HEK293 (cell line): ENCODE measurements around the gene CPNE4.

ENCODE experiments used
- CTCF ChIA-PET: fragments of 350-600 bp; formaldehyde crosslinking; extraction: SDS; loops from one replicate; lab custom pipeline; 2021; ENCODE audit warnings: antibody characterized with exemption; lab: Yijun Ruan, JAX
- POLR2A ChIA-PET: fragments of 300-600 bp; formaldehyde crosslinking; extraction: SDS; loops from one replicate; lab custom pipeline; 2020; ENCODE audit warnings: antibody characterized with exemption, inconsistent platforms; lab: Yijun Ruan, JAX
- H3K27ac ChIP-seq: fragments of 200-500 bp; sonication (Bioruptor generic); 2 replicates; pipeline ENCODE4 v1.5.1; 2014; ENCODE audit warnings: low read depth, low read length, control low read depth, inconsistent platforms; ENCODE audit errors: extremely low read depth
- H3K36me3 ChIP-seq, 2 experiments: fragments of 200-500 bp in 1 of 2; sonication (Bioruptor generic) in 1 of 2; 1 replicate in 1 of 2; 2 replicates in 1 of 2; pipeline ENCODE4 v1.5.1; 2014 to 2017; ENCODE audit warnings: inconsistent platforms in 2 of 2, low read length in 2 of 2; ENCODE audit not compliant: control insufficient read depth in 2 of 2, insufficient read depth in 1 of 2
- H3K4me1 ChIP-seq: fragments of 200-500 bp; sonication (Bioruptor generic); 2 replicates; pipeline ENCODE4 v1.5.1; 2014; ENCODE audit warnings: mild to moderate bottlenecking, low read length, inconsistent platforms; ENCODE audit not compliant: control insufficient read depth, insufficient read depth
- H3K4me3 ChIP-seq: 2 replicates; pipeline ENCODE4 v1.5.1; 2011; ENCODE audit warnings: low read depth, mild to moderate bottlenecking, control low read depth, low read length, moderate library complexity
- H3K9me3 ChIP-seq: fragments of 200-500 bp; sonication (Bioruptor generic); 2 replicates; pipeline ENCODE4 v1.5.1; 2014; ENCODE audit warnings: low read depth, low read length, inconsistent platforms; ENCODE audit not compliant: control insufficient read depth, insufficient read depth
- EGR2 ChIP-seq: fragments of 450-650 bp; formaldehyde crosslinking; IDR thresholded peaks from 2 replicates; pipeline ENCODE4 v1.5.1; 2016; ENCODE audit warnings: low read depth, missing biosample characterization, missing genetic modification characterization
- GFI1B ChIP-seq: fragments of 450-650 bp; formaldehyde crosslinking; IDR thresholded peaks from 2 replicates; pipeline ENCODE4 v1.5.1; 2016; ENCODE audit warnings: missing biosample characterization, missing genetic modification characterization
- KLF10 ChIP-seq: fragments of 450-650 bp; IDR thresholded peaks from 2 replicates; pipeline ENCODE4 v1.5.1; 2018; ENCODE audit warnings: missing biosample characterization, mild to moderate bottlenecking, missing genetic modification characterization
- KLF17 ChIP-seq: fragments of 450-650 bp; formaldehyde crosslinking; IDR thresholded peaks from 2 replicates; pipeline ENCODE4 v1.5.1; 2016; ENCODE audit warnings: missing biosample characterization, missing genetic modification characterization
- KLF8 ChIP-seq: fragments of 450-650 bp; formaldehyde crosslinking; IDR thresholded peaks from 2 replicates; pipeline ENCODE4 v1.5.1; 2016; ENCODE audit warnings: missing biosample characterization, missing genetic modification characterization
- MEIS1 ChIP-seq: sonication (generic); formaldehyde crosslinking; IDR thresholded peaks from 2 replicates; pipeline ENCODE4 v1.8.1; 2022; ENCODE audit warnings: missing genetic modification reagents, mild to moderate bottlenecking, borderline replicate concordance
- MYNN ChIP-seq: fragments of 450-650 bp; formaldehyde crosslinking; IDR thresholded peaks from 2 replicates; pipeline ENCODE4 v1.5.1; 2016; ENCODE audit warnings: missing biosample characterization, missing genetic modification characterization, borderline replicate concordance
- SCRT1 ChIP-seq: fragments of 450-650 bp; formaldehyde crosslinking; IDR thresholded peaks from 2 replicates; pipeline ENCODE4 v1.5.1; 2016; ENCODE audit warnings: missing biosample characterization, missing genetic modification characterization, borderline replicate concordance
- SP2 ChIP-seq: fragments of 450-650 bp; formaldehyde crosslinking; IDR thresholded peaks from 2 replicates; pipeline ENCODE4 v1.5.1; 2016; ENCODE audit warnings: missing biosample characterization, missing genetic modification characterization
- TSHZ1 ChIP-seq: fragments of 450-650 bp; formaldehyde crosslinking; IDR thresholded peaks from 2 replicates; pipeline ENCODE4 v1.5.1; 2016; ENCODE audit warnings: missing biosample characterization, missing genetic modification characterization, borderline replicate concordance
- ZBTB49 ChIP-seq: fragments of 450-650 bp; formaldehyde crosslinking; IDR thresholded peaks from 2 replicates; pipeline ENCODE4 v1.5.1; 2016; ENCODE audit warnings: missing biosample characterization, missing genetic modification characterization, low read depth
- ZNF133 ChIP-seq: fragments of 450-650 bp; formaldehyde crosslinking; IDR thresholded peaks from 2 replicates; pipeline ENCODE4 v1.5.1; 2016; ENCODE audit warnings: missing biosample characterization, missing genetic modification characterization
- ZNF146 ChIP-seq: fragments of 450-650 bp; formaldehyde crosslinking; IDR thresholded peaks from 2 replicates; pipeline ENCODE4 v1.5.1; 2016; ENCODE audit warnings: missing biosample characterization, missing genetic modification characterization
- ZNF202 ChIP-seq: fragments of 450-650 bp; formaldehyde crosslinking; IDR thresholded peaks from 2 replicates; pipeline ENCODE4 v1.5.1; 2016; ENCODE audit warnings: missing biosample characterization, missing genetic modification characterization, borderline replicate concordance
- ZNF223 ChIP-seq: fragments of 450-650 bp; formaldehyde crosslinking; IDR thresholded peaks from 2 replicates; pipeline ENCODE4 v1.5.1; 2016; ENCODE audit warnings: missing biosample characterization, missing genetic modification characterization
- ZNF266 ChIP-seq: fragments of 450-650 bp; formaldehyde crosslinking; IDR thresholded peaks from 2 replicates; pipeline ENCODE4 v1.5.1; 2016; ENCODE audit warnings: missing biosample characterization, missing genetic modification characterization, low read depth
- ZNF426 ChIP-seq: fragments of 450-650 bp; formaldehyde crosslinking; IDR thresholded peaks from 2 replicates; pipeline ENCODE4 v1.5.1; 2017; ENCODE audit warnings: missing biosample characterization, missing genetic modification characterization, mild to moderate bottlenecking, inconsistent platforms, moderate library complexity
- ZNF544 ChIP-seq: fragments of 450-650 bp; formaldehyde crosslinking; IDR thresholded peaks from 2 replicates; pipeline ENCODE4 v1.5.0; 2017; ENCODE audit warnings: missing biosample characterization, missing genetic modification characterization
- ZNF571 ChIP-seq: fragments of 450-650 bp; formaldehyde crosslinking; IDR thresholded peaks from 2 replicates; pipeline ENCODE4 v1.5.0; 2017; ENCODE audit warnings: missing biosample characterization, missing genetic modification characterization
- ZNF610 ChIP-seq: fragments of 450-650 bp; formaldehyde crosslinking; IDR thresholded peaks from 2 replicates; pipeline ENCODE4 v1.5.1; 2016; ENCODE audit warnings: missing biosample characterization, missing genetic modification characterization, borderline replicate concordance
- ZNF629 ChIP-seq: fragments of 450-650 bp; formaldehyde crosslinking; IDR thresholded peaks from 2 replicates; pipeline ENCODE4 v1.5.1; 2017; ENCODE audit warnings: missing biosample characterization, missing genetic modification characterization
- ZNF660 ChIP-seq: fragments of 450-650 bp; IDR thresholded peaks from 2 replicates; pipeline ENCODE4 v1.5.1; 2018; ENCODE audit warnings: missing biosample characterization, mild to moderate bottlenecking, missing genetic modification characterization
- ZNF701 ChIP-seq: fragments of 450-650 bp; formaldehyde crosslinking; IDR thresholded peaks from 2 replicates; pipeline ENCODE4 v1.5.1; 2016; ENCODE audit warnings: missing biosample characterization, missing genetic modification characterization
- ZSCAN4 ChIP-seq: fragments of 450-650 bp; formaldehyde crosslinking; IDR thresholded peaks from 2 replicates; pipeline ENCODE4 v1.5.1; 2017; ENCODE audit warnings: missing biosample characterization, missing genetic modification characterization
- ZXDB ChIP-seq: fragments of 450-650 bp; formaldehyde crosslinking; IDR thresholded peaks from 2 replicates; pipeline ENCODE4 v1.5.1; 2016; ENCODE audit warnings: missing biosample characterization, missing genetic modification characterization

CPNE4 gene

GRCh38 chr3:131778526-131778925 is 256.3 kb downstream of the CPNE4 start:
- CTCF ChIA-PET, result no interaction called here
- no peak overlapping the region for H3K27ac ChIP-seq
- H3K9me3 ChIP-seq, result no peaks in the 10 kb centered on the region
- TF ChIP-seq SCRT1 (tag by site-specific recombination) (no peak), ZNF660 (tag by site-specific recombination) (no peak), ZNF133 (tag by site-specific recombination) (no peak), EGR2 (no peak), KLF8 (no peak), ZNF426 (tag by site-specific recombination) (no peak), ZNF202 (no peak), ZNF610 (tag by site-specific recombination) (no peak), ZXDB (tag by site-specific recombination) (no peak), ZNF701 (tag by site-specific recombination) (no peak), SP2 (no peak), ZNF571 (tag by site-specific recombination) (no peak), ZNF266 (tag by site-specific recombination) (no peak), KLF17 (no peak)
- no peaks in the 10 kb centered on the region for H3K4me1 ChIP-seq
- POLR2A ChIA-PET, result no interaction called here
- no peak overlapping the region for H3K4me3 ChIP-seq
- H3K36me3 ChIP-seq, result no peaks in the 10 kb centered on the region

GRCh38 chr3:131775650-131776049 is 259.2 kb downstream of the CPNE4 start:
- Histone ChIP-seq H3K36me3 (no peaks in the 10 kb centered on the region), H3K4me1 (no peaks in the 10 kb centered on the region), H3K27ac (no peak overlapping the region), H3K9me3 (no peaks in the 10 kb centered on the region), H3K4me3 (no peak overlapping the region)
- no peak for TF ChIP-seq MEIS1
- TF ChIP-seq GFI1B (tag by site-specific recombination), result no peak
- TF ChIP-seq ZNF544 (tag by site-specific recombination), result no peak
- TF ChIP-seq ZNF146 (tag by site-specific recombination), result no peak
- ChIA-PET CTCF (no interaction called here), POLR2A (no interaction called here)

GRCh38 chr3:131772269-131773026 is 262.4 kb downstream of the CPNE4 start:
- ChIA-PET CTCF (interaction anchor here (1.1 kb wide), 1 partner anchor 22 kb away, joined by 3 read pairs; no protein-coding TSS in a partner anchor), POLR2A (no interaction called here)
- TF ChIP-seq ZNF629 (no peak), TSHZ1 (no peak), MYNN (no peak), ZSCAN4 (tag by site-specific recombination) (no peak), ZNF223 (no peak), KLF10 (no peak), ZBTB49 (tag by site-specific recombination) (no peak)
- no peaks in the 10 kb centered on the region for H3K9me3 ChIP-seq
- H3K36me3 ChIP-seq, result no peaks in the 10 kb centered on the region
- H3K4me1 ChIP-seq, result no peaks in the 10 kb centered on the region
- H3K27ac ChIP-seq, result no peak overlapping the region
- no peak overlapping the region for H3K4me3 ChIP-seq
